B cell (primary cell): ENCODE measurements around the gene EIF4E2. TPM values are rescaled to one million over a fixed set of nuclear protein-coding genes. Genes with fewer than 3 reads are reported as not detected.

Source experiments
- ATAC-seq: fragments of 200-7000 bp; cut with Tn5 transposase; one replicate; pipeline ENCODE4 v1.10.0; 2021; ENCODE audit warnings: low read depth, mild to moderate bottlenecking, moderate number of reproducible peaks, moderate library complexity
- CTCF ChIA-PET: fragments of 350-600 bp; sonication (Branson Sonifier 250); formaldehyde crosslinking; loops from one replicate; lab custom pipeline; 2021; ENCODE audit warnings: antibody characterized with exemption, inconsistent platforms; lab: Charles Lee
- POLR2A ChIA-PET: fragments of 350-600 bp; sonication (Branson Sonifier 250); formaldehyde crosslinking; loops from one replicate; lab custom pipeline; 2021; ENCODE audit warnings: antibody characterized with exemption; lab: Charles Lee
- DNase-seq: peaks from one replicate; pipeline ENCODE4 v3.0.0; 2013
- H2AFZ ChIP-seq: 2 replicates; pipeline ENCODE4 v1.6.1; 2012; ENCODE audit warnings: mild to moderate bottlenecking, low read depth, low read length; ENCODE audit not compliant: insufficient read depth, poor library complexity, severe bottlenecking
- H3K27ac ChIP-seq, 2 donors: 1 replicate in 1 of 2; 2 replicates in 1 of 2; pipeline ENCODE4 v1.5.1; 2012 to 2013; ENCODE audit warnings: low read length in 2 of 2, mild to moderate bottlenecking in 2 of 2, moderate library complexity in 1 of 2
- H3K27me3 ChIP-seq, 4 experiments: fragments of 200-600 bp in 1 of 4; sonication (generic) in 1 of 4; replicated peaks in 1 of 4; 1 replicate in 2 of 4; 2 replicates in 2 of 4; pipeline versions ENCODE4 v1.6.1 to v1.7.0; 2013 to 2016; ENCODE audit warnings: low read length in 3 of 4, mild to moderate bottlenecking in 2 of 4, mixed read lengths in 1 of 4, moderate library complexity in 1 of 4; ENCODE audit not compliant: insufficient read depth in 4 of 4, control insufficient read depth in 3 of 4; ENCODE audit errors: control extremely low read depth in 1 of 4
- H3K36me3 ChIP-seq, 2 experiments: replicated peaks in 1 of 2; 1 replicate in 1 of 2; 2 replicates in 1 of 2; pipeline versions ENCODE4 v1.6.1 to v1.7.1; 2013; ENCODE audit warnings: low read length in 1 of 2; ENCODE audit not compliant: insufficient read depth in 2 of 2, control insufficient read depth in 1 of 2; ENCODE audit errors: control extremely low read depth in 1 of 2, extremely low read depth in 1 of 2
- H3K4me1 ChIP-seq, 2 donors: fragments of 200-600 bp in 1 of 2; sonication (generic) in 1 of 2; 1 replicate in 1 of 2; 2 replicates in 1 of 2; pipeline versions ENCODE4 v1.5.1 to v1.6.1; 2013 to 2017; ENCODE audit warnings: low read length in 2 of 2; ENCODE audit not compliant: control insufficient read depth in 2 of 2, insufficient read depth in 2 of 2
- H3K4me2 ChIP-seq: replicated peaks from 2 replicates; pipeline ENCODE3; 2012; ENCODE audit warnings: mild to moderate bottlenecking, low read depth, low read length; ENCODE audit not compliant: poor library complexity, severe bottlenecking
- H3K4me3 ChIP-seq, 5 experiments: fragments of 200-600 bp in 1 of 5; sonication (generic) in 1 of 5; 1 replicate in 3 of 5; 2 replicates in 2 of 5; pipeline versions ENCODE4 v1.5.1 to v1.7.0; 2011 to 2016; ENCODE audit warnings: low read length in 4 of 5, mild to moderate bottlenecking in 4 of 5, low read depth in 2 of 5, control low read depth in 1 of 5, moderate library complexity in 1 of 5; ENCODE audit not compliant: insufficient read depth in 1 of 5; ENCODE audit errors: control extremely low read depth in 1 of 5, extremely low read depth in 1 of 5
- H3K79me2 ChIP-seq: fragments of 200-600 bp; sonication (generic); one replicate; pipeline ENCODE4 v1.6.0; 2016; ENCODE audit warnings: low read length; ENCODE audit not compliant: control insufficient read depth, insufficient read depth
- H3K9ac ChIP-seq: fragments of 200-600 bp; sonication (generic); 2 replicates; pipeline ENCODE4 v1.6.1; 2017; ENCODE audit warnings: mild to moderate bottlenecking, low read length, moderate library complexity
- H3K9me3 ChIP-seq, 3 donors: one replicate each; pipeline versions ENCODE4 v1.6.1 to v1.7.1; 2013; ENCODE audit warnings: low read length in 2 of 3; ENCODE audit not compliant: control insufficient read depth in 2 of 3, insufficient read depth in 1 of 3; ENCODE audit errors: control extremely low read depth in 1 of 3
- H4K20me1 ChIP-seq: 2 replicates; pipeline ENCODE4 v1.6.0; 2012; ENCODE audit warnings: mild to moderate bottlenecking, low read length; ENCODE audit not compliant: insufficient read depth, control insufficient read depth, poor library complexity, severe bottlenecking
- H3K27ac Mint-ChIP-seq: one replicate; pipeline ENCODE4 v1.8.0; 2021; ENCODE audit warnings: mixed read lengths
- H3K27me3 Mint-ChIP-seq: one replicate; pipeline ENCODE4 v1.8.0; 2021; ENCODE audit warnings: mixed read lengths
- H3K4me1 Mint-ChIP-seq: one replicate; pipeline ENCODE4 v1.8.0; 2021; ENCODE audit warnings: mixed read lengths
- H3K4me3 Mint-ChIP-seq: one replicate; pipeline ENCODE4 v1.8.0; 2021; ENCODE audit warnings: mixed read lengths
- H3K9me3 Mint-ChIP-seq: one replicate; pipeline ENCODE4 v1.8.0; 2022; ENCODE audit warnings: mixed read lengths; ENCODE audit not compliant: insufficient read depth
- EZH2 ChIP-seq: IDR thresholded peaks from 2 replicates; pipeline ENCODE4 v1.6.1; 2012; ENCODE audit warnings: borderline replicate concordance, low read depth, mild to moderate bottlenecking, moderate library complexity, low read length; ENCODE audit not compliant: insufficient read depth, poor library complexity, severe bottlenecking
- WGBS: methylation state at CpG from one replicate; pipeline ENCODE4 v1.1.5; 2013; ENCODE audit warnings: missing lambda C conversion rate; ENCODE audit not compliant: insufficient coverage; 5-methylcytosine and 5-hydroxymethylcytosine counted together
- intact Hi-C: fragments of 100-400 bp; cut with micrococcal nuclease; formaldehyde crosslinking; loops from one replicate; pipeline ENCODE4 v1.10.0; 2022
- polyA plus RNA-seq: library from polyadenylated mRNA; depleted of rRNA; stranded (reverse); fragments of >200 nt; gene quantifications from 2 replicates; pipeline ENCODE4 v1.2.3, GENCODE V29; 2012
- total RNA-seq, 2 donors: library from RNA; stranded (reverse); fragments of 120-200 nt in 1 of 2; gene quantifications; 1 replicate in 1 of 2; 2 replicates in 1 of 2; pipeline versions ENCODE4 v1.2.3 to v1.2.4, GENCODE V29; 2013 to 2022
- TF ChIP-seq, protein P1 (sequence below): fragments of 200-600 bp; IDR thresholded peaks from one replicate; pipeline ENCODE4 v1.8.0; 2022; ENCODE audit warnings: antibody characterized with exemption, mild to moderate bottlenecking

Gene EIF4E2
- total and polyA plus RNA-seq, 2 donors (not counting 1 experiment from before 2014, with no cell fraction given): 17.9 to 67.0 TPM

- H3K27ac Mint-ChIP-seq: no peak overlapping the region
- peaks cover 3 to 17% of the 10 kb centered on the region in 2 experiments for H3K36me3 ChIP-seq
- peaks cover 7 to 13% of the 10 kb centered on the region in 2 donors for H3K4me1 ChIP-seq
- peaks cover 14% of the 10 kb centered on the region for H4K20me1 ChIP-seq
- H3K4me3 ChIP-seq: no peak overlapping the region
- H3K27ac ChIP-seq: no peak overlapping the region
- intact Hi-C loops: no loop called here
- no peaks in the 10 kb centered on the region for H3K27me3 ChIP-seq
- ATAC-seq (no peak), DNase-seq (no peak)
- peaks cover 0 to 2% (median 0%) of the 10 kb centered on the region in 3 donors for H3K9me3 ChIP-seq
- ChIA-PET POLR2A (no interaction called here), CTCF (interaction anchor here (1.3 kb wide), 1 partner anchor 25 kb away, joined by 5 read pairs; the partner anchor contains the start of gene PRSS56)
- WGBS: 96% methylated on average over 12 of the region's 17 CpGs
- H3K9ac ChIP-seq: no peak overlapping the region
- H3K4me3 Mint-ChIP-seq: no peak overlapping the region
- no peak overlapping the region for H3K4me2 ChIP-seq
- H3K79me2 ChIP-seq: peaks cover 52% of the 10 kb centered on the region
- peaks cover 33% of the 10 kb centered on the region for H3K4me1 Mint-ChIP-seq
- no peaks in the 10 kb centered on the region for H3K9me3 Mint-ChIP-seq
- H3K27me3 Mint-ChIP-seq: no peaks in the 10 kb centered on the region
- TF ChIP-seq, protein P1, sequence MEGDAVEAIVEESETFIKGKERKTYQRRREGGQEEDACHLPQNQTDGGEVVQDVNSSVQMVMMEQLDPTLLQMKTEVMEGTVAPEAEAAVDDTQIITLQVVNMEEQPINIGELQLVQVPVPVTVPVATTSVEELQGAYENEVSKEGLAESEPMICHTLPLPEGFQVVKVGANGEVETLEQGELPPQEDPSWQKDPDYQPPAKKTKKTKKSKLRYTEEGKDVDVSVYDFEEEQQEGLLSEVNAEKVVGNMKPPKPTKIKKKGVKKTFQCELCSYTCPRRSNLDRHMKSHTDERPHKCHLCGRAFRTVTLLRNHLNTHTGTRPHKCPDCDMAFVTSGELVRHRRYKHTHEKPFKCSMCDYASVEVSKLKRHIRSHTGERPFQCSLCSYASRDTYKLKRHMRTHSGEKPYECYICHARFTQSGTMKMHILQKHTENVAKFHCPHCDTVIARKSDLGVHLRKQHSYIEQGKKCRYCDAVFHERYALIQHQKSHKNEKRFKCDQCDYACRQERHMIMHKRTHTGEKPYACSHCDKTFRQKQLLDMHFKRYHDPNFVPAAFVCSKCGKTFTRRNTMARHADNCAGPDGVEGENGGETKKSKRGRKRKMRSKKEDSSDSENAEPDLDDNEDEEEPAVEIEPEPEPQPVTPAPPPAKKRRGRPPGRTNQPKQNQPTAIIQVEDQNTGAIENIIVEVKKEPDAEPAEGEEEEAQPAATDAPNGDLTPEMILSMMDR: no peak
- no peak for TF ChIP-seq EZH2
- no peak overlapping the region for H2AFZ ChIP-seq
Observed at GRCh38 chr2:232545511-232546375, 4.7 kb upstream of the EIF4E2 start.

DNA sequence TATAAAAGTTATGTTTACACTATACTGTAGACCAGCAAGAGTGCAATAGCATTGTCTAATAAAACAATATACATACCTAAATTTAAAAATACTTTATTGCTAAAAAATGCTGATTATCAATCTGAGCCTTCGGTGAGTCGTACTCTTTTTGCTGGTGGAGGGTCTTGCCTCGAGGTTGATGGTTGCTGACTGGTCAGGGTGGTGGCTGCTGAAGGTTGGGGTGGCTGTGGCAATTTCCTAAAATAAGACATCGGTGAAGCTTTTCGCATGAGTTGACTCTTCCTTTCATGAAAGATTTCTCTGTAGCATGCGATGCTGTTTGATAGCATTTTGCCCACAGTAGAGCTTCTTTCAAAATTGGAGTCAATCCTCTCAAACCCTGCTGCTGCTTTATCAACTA is 2.5 kb upstream of the EIF4E2 start:
- POLR2A ChIA-PET: no interaction called here
- H4K20me1 ChIP-seq: peaks cover 21% of the 10 kb centered on the region
- H3K9me3 ChIP-seq: no peaks in the 10 kb centered on the region
- H3K27me3 ChIP-seq: no peaks in the 10 kb centered on the region
- Mint-ChIP-seq H3K27me3 (no peaks in the 10 kb centered on the region), H3K4me1 (peaks cover 46% of the 10 kb centered on the region), H3K9me3 (no peaks in the 10 kb centered on the region), H3K27ac (no peak overlapping the region), H3K4me3 (no peak overlapping the region)
- CTCF ChIA-PET: interaction anchor here (0.9 kb wide), 1 partner anchor 206 kb away, joined by 3 read pairs; no protein-coding TSS in a partner anchor
- no peak overlapping the region for H3K9ac ChIP-seq
- 96% methylated on average over 3 of the region's 6 CpGs for whole genome bisulfite sequencing
- ATAC-seq (no peak), DNase-seq (no peak)
- intact Hi-C loops: no loop called here
- peaks cover 72% of the 10 kb centered on the region for H3K79me2 ChIP-seq
- no peak overlapping the region for H3K4me2 ChIP-seq
- H2AFZ ChIP-seq: no peak overlapping the region
- H3K4me1 ChIP-seq: peaks cover 14 to 28% of the 10 kb centered on the region in 2 donors
- TF ChIP-seq, protein P1: no peak
- no peak overlapping the region for H3K4me3 ChIP-seq
- peaks cover 3 to 24% of the 10 kb centered on the region in 2 experiments for H3K36me3 ChIP-seq
- no peak overlapping the region for H3K27ac ChIP-seq
